KMS-11 (cell line): ENCODE results near the gene RECQL5.

Experiments used
- H2AFZ ChIP-seq: fragments of 200-600 bp; sonication (generic); 2 replicates; pipeline ENCODE4 v1.6.1; 2016; ENCODE audit warnings: antibody characterized with exemption, mixed run types, low read depth
- H3K27ac ChIP-seq: fragments of 200-600 bp; sonication (generic); 2 replicates; pipeline ENCODE4 v1.6.1; 2016; ENCODE audit warnings: mild to moderate bottlenecking, mixed run types
- H3K27me3 ChIP-seq: fragments of 200-600 bp; sonication (generic); 2 replicates; pipeline ENCODE4 v1.6.1; 2017; ENCODE audit warnings: mild to moderate bottlenecking, low read depth, mixed run types, moderate library complexity; ENCODE audit not compliant: insufficient read depth
- H3K36me3 ChIP-seq: fragments of 200-600 bp; sonication (generic); 2 replicates; pipeline ENCODE4 v1.6.1; 2017; ENCODE audit warnings: mild to moderate bottlenecking, mixed run types; ENCODE audit not compliant: insufficient read depth
- H3K4me1 ChIP-seq: fragments of 200-600 bp; sonication (generic); 2 replicates; pipeline ENCODE4 v1.6.1; 2016; ENCODE audit warnings: mild to moderate bottlenecking, low read depth, mixed run types; ENCODE audit not compliant: poor library complexity, severe bottlenecking
- H3K4me2 ChIP-seq: fragments of 200-600 bp; sonication (generic); 2 replicates; pipeline ENCODE4 v1.7.0; 2016; ENCODE audit warnings: mild to moderate bottlenecking, mixed run types
- H3K4me3 ChIP-seq: fragments of 200-600 bp; sonication (generic); IDR thresholded peaks from 2 replicates; pipeline ENCODE4 v1.6.1; 2017; ENCODE audit warnings: low read depth, low read length, mixed read lengths; ENCODE audit not compliant: insufficient read depth
- H3K79me2 ChIP-seq: fragments of 200-600 bp; sonication (generic); 2 replicates; pipeline ENCODE4 v1.6.1; 2016; ENCODE audit warnings: low read depth, mixed run types; ENCODE audit not compliant: insufficient read depth
- H3K9ac ChIP-seq: fragments of 200-600 bp; sonication (generic); 2 replicates; pipeline ENCODE4 v1.6.1; 2016; ENCODE audit warnings: mild to moderate bottlenecking, mixed run types
- H4K20me1 ChIP-seq: fragments of 200-600 bp; sonication (generic); 2 replicates; pipeline ENCODE4 v1.6.1; 2016; ENCODE audit warnings: mild to moderate bottlenecking, mixed run types; ENCODE audit not compliant: insufficient read depth
- CTCF ChIP-seq: fragments of 200-600 bp; sonication (generic); conservative IDR thresholded peaks from 2 replicates; pipeline ENCODE4 v1.6.1; 2017; ENCODE audit warnings: low read depth, mild to moderate bottlenecking, antibody characterized with exemption, low read length, moderate library complexity, mixed read lengths

The RECQL5 gene

GRCh38 chr17:75637551-75637950, 29.4 kb downstream of the RECQL5 start:
- no peak overlapping the region for H3K27ac ChIP-seq
- no peak for TF ChIP-seq CTCF
- H3K9ac ChIP-seq = no peak overlapping the region
- H3K27me3 ChIP-seq = no peaks in the 10 kb centered on the region
- H3K4me2 ChIP-seq = no peak overlapping the region
- peaks cover 14% of the 10 kb centered on the region for H3K4me1 ChIP-seq
- no peaks in the 10 kb centered on the region for H3K79me2 ChIP-seq
- no peak overlapping the region for H2AFZ ChIP-seq
- no peaks in the 10 kb centered on the region for H3K36me3 ChIP-seq
- H3K4me3 ChIP-seq = no peak overlapping the region
- no peaks in the 10 kb centered on the region for H4K20me1 ChIP-seq

- H3K4me1 ChIP-seq = peaks cover 14% of the 10 kb centered on the region
- no peak for TF ChIP-seq CTCF
- no peak overlapping the region for H3K27ac ChIP-seq
- H2AFZ ChIP-seq = no peak overlapping the region
- H3K4me3 ChIP-seq = no peak overlapping the region
- H3K9ac ChIP-seq = no peak overlapping the region
- no peaks in the 10 kb centered on the region for H3K27me3 ChIP-seq
- no peaks in the 10 kb centered on the region for H3K36me3 ChIP-seq
- H4K20me1 ChIP-seq = no peaks in the 10 kb centered on the region
- no peak overlapping the region for H3K4me2 ChIP-seq
- H3K79me2 ChIP-seq = no peaks in the 10 kb centered on the region
These were observed 29.8 kb downstream of the RECQL5 start for GRCh38 chr17:75637143-75637538.

- no peak overlapping the region for H3K27ac ChIP-seq
- no peaks in the 10 kb centered on the region for H3K79me2 ChIP-seq
- TF ChIP-seq CTCF = no peak
- peaks cover 14% of the 10 kb centered on the region for H3K4me1 ChIP-seq
- no peak overlapping the region for H3K4me2 ChIP-seq
- H2AFZ ChIP-seq = no peak overlapping the region
- H4K20me1 ChIP-seq = no peaks in the 10 kb centered on the region
- H3K9ac ChIP-seq = no peak overlapping the region
- no peaks in the 10 kb centered on the region for H3K36me3 ChIP-seq
- H3K4me3 ChIP-seq = no peak overlapping the region
- H3K27me3 ChIP-seq = no peaks in the 10 kb centered on the region
These were observed 30.4 kb downstream of the RECQL5 start for GRCh38 chr17:75636381-75637142.

GRCh38 chr17:75635610-75636202, 31.2 kb downstream of the RECQL5 start:
- Histone ChIP-seq H3K27ac (no peak overlapping the region), H3K4me1 (peaks cover 14% of the 10 kb centered on the region), H3K4me2 (no peak overlapping the region), H3K9ac (no peak overlapping the region), H3K36me3 (no peaks in the 10 kb centered on the region), H4K20me1 (no peaks in the 10 kb centered on the region), H3K4me3 (no peak overlapping the region), H3K79me2 (no peaks in the 10 kb centered on the region), H2AFZ (no peak overlapping the region), H3K27me3 (no peaks in the 10 kb centered on the region)
- TF ChIP-seq CTCF = no peak
